ENCODE measurements around the gene BLM.
"Not testable (repeated sequence)": the region's sequence is repeated elsewhere in the genome, so short reads cannot be mapped to it uniquely, and the experiment has no call there.

BLM gene

GRCh38 chr15:90716976-90717821 lies at the start of gene BLM:
BLM (plus strand) TSS chr15:90717346; CDS start chr15:90747393, 30,047 bp downstream.
- peak; percentile 95 to 96 for DNase-seq

- not testable (repeated sequence) for DNase-seq
These were observed 49.3 kb upstream of the BLM start for GRCh38 chr15:90667755-90668345.

GRCh38 chr15:90670631-90671030 lies 46.5 kb upstream of the BLM start:
- DNase-seq = not testable (repeated sequence)

- no peak for DNase-seq
These were observed 45.9 kb upstream of the BLM start for GRCh38 chr15:90671216-90671615.

- DNase-seq = not testable (repeated sequence)
These were observed 43.8 kb upstream of the BLM start for GRCh38 chr15:90673357-90673756.

- DNase-seq = no peak
These were observed 42.7 kb upstream of the BLM start for GRCh38 chr15:90674476-90674875.

- DNase-seq = no peak
These were observed 41.7 kb upstream of the BLM start for GRCh38 chr15:90675464-90675863.

GRCh38 chr15:90677807-90678790 lies 39.0 kb upstream of the BLM start:
- DNase-seq = no peak

GRCh38 chr15:90679959-90680358 lies 37.2 kb upstream of the BLM start:
- no peak for DNase-seq

- DNase-seq = no peak
These were observed 36.7 kb upstream of the BLM start for GRCh38 chr15:90680371-90680935.

- DNase-seq = no peak
These were observed 36.1 kb upstream of the BLM start for GRCh38 chr15:90681056-90681455.

- DNase-seq = peak in 1 of 2 donors; percentile 44
These were observed 35.7 kb upstream of the BLM start for GRCh38 chr15:90681480-90681879.

- DNase-seq = no peak
These were observed 33.8 kb upstream of the BLM start for GRCh38 chr15:90683371-90683770.

GRCh38 chr15:90683876-90684275 lies 33.3 kb upstream of the BLM start:
- DNase-seq = no peak

GRCh38 chr15:90684281-90684680 lies 32.9 kb upstream of the BLM start:
- no peak for DNase-seq

- DNase-seq = peak; percentile 63 to 66
These were observed 31.3 kb upstream of the BLM start for GRCh38 chr15:90685591-90686434.

GRCh38 chr15:90686435-90687218 lies 30.5 kb upstream of the BLM start:
- peak in 1 of 2 donors; percentile 8 for DNase-seq

- not testable (repeated sequence) for DNase-seq
These were observed 27.7 kb upstream of the BLM start for GRCh38 chr15:90689326-90689961.

GRCh38 chr15:90690585-90690984 lies 26.6 kb upstream of the BLM start:
- DNase-seq = no peak

- DNase-seq = no peak
These were observed 25.8 kb upstream of the BLM start for GRCh38 chr15:90691369-90691768.
